ENCODE data around the gene TEN1.
A peak's percentile ranks its signal among the peaks of the same experiment; 100 is the strongest.

- TF ChIP-seq CTCF (IDR thresholded peaks at IDR 0.05), result no peak
- peak; percentile 53 for TF ChIP-seq POLR2A (IDR thresholded peaks at IDR 0.05)
- TF ChIP-seq POLR2AphosphoS5 (IDR thresholded peaks at IDR 0.05), result peak; percentile 15 to 79 (median 67)
- TF ChIP-seq EP300 (IDR thresholded peaks at IDR 0.05; ENCODE audit: low read depth), result no peak
Measured at GRCh38 chr17:75998327-75998795, 19.3 kb downstream of the TEN1 start.
